ENCODE results near the gene SPATS2. TPM values are rescaled to one million over a fixed set of nuclear protein-coding genes. Genes with fewer than 3 reads are reported as not detected.

SPATS2 gene
- total and polyA plus RNA-seq, 2 donors (not counting 3 experiments of a cell fraction or from before 2014, with no cell fraction given) = 55.8 to 66.5 TPM

DNA sequence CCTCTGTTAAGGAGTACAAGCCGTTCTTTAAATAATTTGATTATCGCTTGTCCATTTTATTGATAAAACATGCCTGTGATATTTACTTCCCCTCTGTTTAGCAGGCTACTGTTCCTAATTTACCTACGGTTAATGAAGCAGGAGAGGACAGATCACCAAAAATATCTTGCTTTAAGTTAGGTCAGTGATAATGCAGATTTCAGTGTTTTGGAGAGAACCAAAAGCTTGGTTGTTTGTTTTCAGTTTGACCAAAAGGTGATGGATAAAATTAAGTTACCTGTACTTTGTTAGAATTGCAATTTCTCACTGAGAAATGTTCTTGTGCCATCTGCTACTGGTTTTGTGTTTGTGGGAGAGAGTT, 958 bp downstream of the SPATS2 start:
- dilution Hi-C loops (cut with MboI; ENCODE audit: extremely low pct_ligation_motif_present, low sequenced_read_pairs) (loop anchor here (25.0 kb wide), 1 partner anchor 144 kb away; no protein-coding TSS in a partner anchor), intact Hi-C loops (cut with micrococcal nuclease) (loop anchor here (5.0 kb wide), 1 partner anchor 254 kb away; the partner anchor contains the start of gene PRPF40B)
- CTCF ChIA-PET = interaction anchor here (0.8 to 12.8 kb wide), 7 partner anchors 8 to 147 kb away, joined by 3 to 679 read pairs (median 8); no protein-coding TSS in a partner anchor
- Histone ChIP-seq H3K9me3 (replicated peaks; ENCODE audit: control insufficient read depth, insufficient read depth, low read length) (no peaks in the 10 kb centered on the region), H3K4me3 (replicated peaks in 1 of 3; ENCODE audit: insufficient read depth in 1 of 3, low read depth in 1 of 3, low read length in 3 of 3) (peak overlapping the region; percentile 76 to 94 (median 85)), H2AFZ (ENCODE audit: low read depth, low read length) (no peak overlapping the region), H3K4me2 (ENCODE audit: insufficient read depth, low read length) (peak overlapping the region; percentile 95), H3K36me3 (ENCODE audit: control insufficient read depth in 2 of 2, extremely low read depth in 1 of 2, insufficient read depth in 2 of 2, low read length in 2 of 2) (no peaks in the 10 kb centered on the region), H3K79me2 (ENCODE audit: control insufficient read depth, insufficient read depth, low read length) (peaks cover 62% of the 10 kb centered on the region), H3K27me3 (ENCODE audit: control insufficient read depth in 2 of 2, insufficient read depth in 2 of 2, low read length in 2 of 2) (no peaks in the 10 kb centered on the region), H3K9ac (replicated peaks; ENCODE audit: extremely low read depth, insufficient read depth, low read length) (peak overlapping the region; percentile 95), H4K20me1 (replicated peaks; ENCODE audit: control insufficient read depth, extremely low read depth, insufficient read depth, low read length) (peaks cover 3% of the 10 kb centered on the region), H3K4me1 (ENCODE audit: control insufficient read depth, extremely low read depth, insufficient read depth, low read length) (peaks cover 35% of the 10 kb centered on the region), H3K27ac (ENCODE audit: insufficient read depth, low read depth, low read length) (peak overlapping the region; percentile 77), H3K9me1 (replicated peaks; ENCODE audit: control insufficient read depth, extremely low read depth, insufficient read depth, low read length) (no peaks in the 10 kb centered on the region)
- TF ChIP-seq, protein P1, sequence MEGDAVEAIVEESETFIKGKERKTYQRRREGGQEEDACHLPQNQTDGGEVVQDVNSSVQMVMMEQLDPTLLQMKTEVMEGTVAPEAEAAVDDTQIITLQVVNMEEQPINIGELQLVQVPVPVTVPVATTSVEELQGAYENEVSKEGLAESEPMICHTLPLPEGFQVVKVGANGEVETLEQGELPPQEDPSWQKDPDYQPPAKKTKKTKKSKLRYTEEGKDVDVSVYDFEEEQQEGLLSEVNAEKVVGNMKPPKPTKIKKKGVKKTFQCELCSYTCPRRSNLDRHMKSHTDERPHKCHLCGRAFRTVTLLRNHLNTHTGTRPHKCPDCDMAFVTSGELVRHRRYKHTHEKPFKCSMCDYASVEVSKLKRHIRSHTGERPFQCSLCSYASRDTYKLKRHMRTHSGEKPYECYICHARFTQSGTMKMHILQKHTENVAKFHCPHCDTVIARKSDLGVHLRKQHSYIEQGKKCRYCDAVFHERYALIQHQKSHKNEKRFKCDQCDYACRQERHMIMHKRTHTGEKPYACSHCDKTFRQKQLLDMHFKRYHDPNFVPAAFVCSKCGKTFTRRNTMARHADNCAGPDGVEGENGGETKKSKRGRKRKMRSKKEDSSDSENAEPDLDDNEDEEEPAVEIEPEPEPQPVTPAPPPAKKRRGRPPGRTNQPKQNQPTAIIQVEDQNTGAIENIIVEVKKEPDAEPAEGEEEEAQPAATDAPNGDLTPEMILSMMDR (IDR thresholded peaks at IDR 0.05; ENCODE audit: extremely low read depth in 1 of 2, insufficient read depth in 1 of 2, low read depth in 1 of 2, low read length in 2 of 2) = no peak
- TF ChIP-seq POLR2AphosphoS5 (IDR thresholded peaks at IDR 0.05; ENCODE audit: insufficient read depth, low read depth, low read length) (no peak), GATA2 (IDR thresholded peaks at IDR 0.05; ENCODE audit: insufficient read depth, insufficient read length, low read depth, low read length) (no peak), FOS (IDR thresholded peaks at IDR 0.05; ENCODE audit: borderline replicate concordance, insufficient read depth, low read length) (no peak), EZH2 (IDR thresholded peaks at IDR 0.05; ENCODE audit: borderline replicate concordance, low read depth, low read length, severe bottlenecking) (no peak), MYC (IDR thresholded peaks at IDR 0.05; ENCODE audit: low read depth, low read length) (no peak), JUN (IDR thresholded peaks at IDR 0.05; ENCODE audit: borderline replicate concordance, insufficient read depth, insufficient read length, low read depth) (no peak), POLR2A (IDR thresholded peaks at IDR 0.05; ENCODE audit: low read depth, low read length) (no peak)
- TF ChIP-seq, protein P2, sequence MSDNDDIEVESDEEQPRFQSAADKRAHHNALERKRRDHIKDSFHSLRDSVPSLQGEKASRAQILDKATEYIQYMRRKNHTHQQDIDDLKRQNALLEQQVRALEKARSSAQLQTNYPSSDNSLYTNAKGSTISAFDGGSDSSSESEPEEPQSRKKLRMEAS (IDR thresholded peaks at IDR 0.05; ENCODE audit: insufficient read depth, insufficient read length) = no peak
- POLR2A ChIA-PET = interaction anchor here (0.7 to 2.1 kb wide), 2 partner anchors 13 to 136 kb away, joined by 8 to 14 read pairs; no protein-coding TSS in a partner anchor
- DNase-seq (ENCODE audit: low read depth, low spot score) (no peak), FAIRE-seq (peak; percentile 38)
- BruUV-seq (replicated peaks) = TSS peak; percentile 16

Data from endothelial cell of umbilical vein (primary cell).